ENCODE data around the gene CA9.

- TF ChIP-seq CTCF (IDR thresholded peaks at IDR 0.05; ENCODE audit: poor library complexity) (no peak), EZH2 (IDR thresholded peaks at IDR 0.05; ENCODE audit: borderline replicate concordance) (no peak), EZH2phosphoT487 (IDR thresholded peaks at IDR 0.05; ENCODE audit: low read depth, severe bottlenecking, unreplicated experiment) (no peak)
These were observed 39.2 kb downstream of the CA9 start for GRCh38 chr9:35712762-35713400.
